Activated CD4-positive, alpha-beta T cell treated with anti-CD3 and anti-CD28 coated beads, Interleukin-2, amount 10 ng/mL, durations not matched to agents 24 days and 14 days (primary cell): ENCODE measurements around the gene GNG10. TPM values are rescaled to one million over a fixed set of nuclear protein-coding genes. Genes with fewer than 3 reads are reported as not detected.
"Not testable (repeated sequence)": the region's sequence is repeated elsewhere in the genome, so short reads cannot be mapped to it uniquely, and the experiment has no call there.

ENCODE experiments used
- DNase-seq: peaks from one replicate; pipeline ENCODE4 v3.0.0; 2022
- H3K27ac Mint-ChIP-seq: one replicate; pipeline ENCODE4 v1.8.0; 2022; ENCODE audit warnings: mild to moderate bottlenecking, mixed read lengths
- H3K27me3 Mint-ChIP-seq: one replicate; pipeline ENCODE4 v1.8.0; 2022; ENCODE audit warnings: mixed read lengths
- H3K36me3 Mint-ChIP-seq: one replicate; pipeline ENCODE4 v1.8.0; 2022; ENCODE audit warnings: low read depth, mild to moderate bottlenecking, mixed read lengths
- H3K4me1 Mint-ChIP-seq: one replicate; pipeline ENCODE4 v1.8.0; 2021; ENCODE audit warnings: mixed read lengths
- H3K4me3 Mint-ChIP-seq: one replicate; pipeline ENCODE4 v1.8.0; 2022; ENCODE audit warnings: mild to moderate bottlenecking, moderate library complexity, mixed read lengths
- H3K9me3 Mint-ChIP-seq: one replicate; pipeline ENCODE4 v1.8.0; 2021; ENCODE audit warnings: mixed read lengths
- intact Hi-C: fragments of 100-400 bp; cut with micrococcal nuclease; formaldehyde crosslinking; loops from one replicate; pipeline ENCODE4 v1.15.1; 2023
- total RNA-seq: library from RNA; stranded (reverse); gene quantifications from 2 replicates; pipeline ENCODE4 v1.2.3, GENCODE V29; 2022

Gene GNG10
- total RNA-seq, 1 donor from 2014 or later: 31.7 TPM

DNA sequence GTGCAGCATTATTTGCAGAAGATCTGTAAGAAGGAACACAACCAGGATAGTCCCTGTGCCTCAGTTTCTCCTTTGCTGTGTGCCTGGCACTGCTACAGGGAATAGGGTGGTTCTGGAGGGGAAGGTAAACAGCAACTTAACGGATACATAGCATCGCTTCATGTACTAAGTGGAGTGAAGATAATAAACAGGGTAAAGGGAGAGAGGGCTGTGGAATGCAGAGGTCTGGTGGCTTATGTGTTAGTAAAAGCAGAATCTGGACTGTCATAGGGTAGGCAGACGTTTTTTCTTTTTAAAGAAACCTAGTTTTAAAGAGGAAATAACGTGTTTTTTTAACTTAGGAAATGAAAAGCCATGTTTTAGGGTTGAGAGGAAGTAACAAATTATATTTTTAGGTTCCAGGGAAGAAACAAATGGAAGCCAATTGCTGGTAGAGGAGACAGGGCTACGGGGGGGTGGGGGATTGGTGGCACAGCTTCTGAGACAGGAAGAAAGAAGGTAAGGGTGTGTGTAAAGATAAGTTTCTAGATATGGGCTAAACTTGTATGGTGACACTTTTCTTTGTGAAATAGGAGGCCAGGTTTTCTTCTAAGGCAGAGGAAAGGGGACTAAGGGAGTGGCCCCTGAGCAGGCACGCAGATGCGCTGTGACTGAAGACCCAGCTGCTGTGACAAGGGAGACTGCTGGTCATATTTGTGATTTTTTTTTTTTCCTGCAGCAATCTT lies 1.3 kb downstream of the GNG10 start:
- Mint-ChIP-seq H3K27ac (peak overlapping the region; percentile 97), H3K4me3 (peak overlapping the region; percentile 90), H3K4me1 (peaks cover 29% of the 10 kb centered on the region), H3K27me3 (no peaks in the 10 kb centered on the region), H3K36me3 (peaks cover 31% of the 10 kb centered on the region), H3K9me3 (no peaks in the 10 kb centered on the region)
- intact Hi-C loops: loop anchor here (1.0 kb wide), 1 partner anchor 31 kb away; the partner anchor contains the start of gene DNAJC25
- DNase-seq: peak; percentile 65

DNA sequence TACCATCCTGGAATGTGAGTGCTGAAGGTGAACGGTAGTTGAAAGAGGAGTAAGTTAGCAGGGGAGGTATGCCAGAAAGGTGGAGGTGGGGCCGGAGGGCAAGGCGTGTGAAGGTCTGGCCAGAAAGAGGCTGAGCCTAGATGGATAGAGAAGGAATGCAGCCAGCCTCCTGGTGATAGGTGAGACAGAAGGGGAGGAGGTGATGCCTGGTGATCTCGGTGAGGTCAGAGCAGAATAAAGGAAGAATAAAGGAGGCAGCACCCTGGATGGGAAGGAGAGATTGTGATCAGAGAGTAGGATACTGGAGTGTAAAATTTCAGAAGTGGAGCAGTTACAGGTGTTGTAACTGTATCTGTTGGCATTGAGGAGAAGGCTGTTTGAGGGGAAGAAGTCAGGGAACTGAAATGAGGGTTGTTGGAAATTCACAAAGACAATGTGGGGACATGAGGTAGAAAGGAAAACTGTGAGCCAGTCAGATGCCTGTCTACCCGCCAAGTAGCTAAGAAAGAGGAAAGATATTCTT lies 2.0 kb downstream of the GNG10 start:
- Mint-ChIP-seq H3K36me3 (peaks cover 31% of the 10 kb centered on the region), H3K9me3 (no peaks in the 10 kb centered on the region), H3K4me1 (peaks cover 29% of the 10 kb centered on the region)

DNA sequence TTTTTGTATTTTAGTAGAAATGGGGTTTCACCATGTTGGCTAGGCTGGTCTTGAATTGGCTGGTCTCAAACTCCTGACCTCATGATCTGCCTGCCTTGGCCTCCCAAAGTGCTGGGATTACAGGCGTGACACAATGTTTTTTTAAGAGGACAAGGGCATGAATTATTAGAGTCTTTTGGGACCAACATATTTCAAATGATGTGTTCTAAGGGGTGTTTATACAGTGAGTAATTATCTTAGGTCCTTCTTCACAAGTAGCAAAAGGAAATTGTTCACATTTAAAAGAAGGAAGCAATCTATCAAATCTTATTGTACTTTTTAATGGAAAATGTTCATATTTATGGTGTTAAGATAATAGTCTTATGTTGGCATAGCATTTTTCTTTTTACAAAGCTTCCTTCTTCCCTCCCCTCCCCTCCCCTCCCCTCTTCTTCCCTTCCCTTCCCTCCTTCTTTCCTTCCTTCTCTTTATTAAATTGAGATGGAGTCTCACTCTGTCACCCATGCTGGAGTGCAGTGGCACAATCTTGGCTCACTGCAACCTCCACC lies 6.7 kb downstream of the GNG10 start:
- H3K36me3 Mint-ChIP-seq: peaks cover 44% of the 10 kb centered on the region

More for the DNA sequence above, 2.0 kb downstream of the GNG10 start:
- no peaks in the 10 kb centered on the region for H3K27me3 Mint-ChIP-seq
- no peak for DNase-seq
- intact Hi-C loops: no loop called here
- H3K4me3 Mint-ChIP-seq: peak overlapping the region; percentile 90
- H3K27ac Mint-ChIP-seq: peak overlapping the region; percentile 97

DNA sequence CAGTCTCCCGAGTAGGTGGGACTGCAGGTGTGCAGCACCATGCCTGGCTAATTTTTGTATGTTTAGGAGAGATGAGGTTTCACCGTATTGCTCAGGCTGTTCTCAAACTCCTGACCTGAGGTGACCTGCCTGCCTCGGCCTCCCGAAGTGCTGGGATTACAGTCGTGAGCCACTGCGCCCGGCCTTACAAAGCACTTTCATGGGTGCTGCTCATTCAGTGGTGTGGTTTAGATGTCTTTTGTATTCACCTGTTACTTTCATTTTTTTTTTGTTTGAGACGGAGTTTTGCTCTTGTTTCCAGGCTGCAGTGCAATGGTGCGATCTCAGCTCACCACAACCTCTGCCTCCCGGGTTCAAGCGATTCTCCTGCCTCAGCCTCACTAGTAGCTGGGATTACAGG lies 7.2 kb downstream of the GNG10 start:
- peak overlapping the region; percentile 8 for H3K27ac Mint-ChIP-seq
- H3K4me3 Mint-ChIP-seq, H3K27me3 Mint-ChIP-seq, H3K9me3 Mint-ChIP-seq, DNase-seq, intact Hi-C loops, H3K4me1 Mint-ChIP-seq: not testable (repeated sequence)
- H3K36me3 Mint-ChIP-seq: peaks cover 39% of the 10 kb centered on the region

More for the DNA sequence above, 6.7 kb downstream of the GNG10 start:
- H3K27me3 Mint-ChIP-seq: no peaks in the 10 kb centered on the region
- no peaks in the 10 kb centered on the region for H3K9me3 Mint-ChIP-seq
- H3K4me1 Mint-ChIP-seq: peaks cover 11% of the 10 kb centered on the region
- no peak overlapping the region for H3K4me3 Mint-ChIP-seq
- intact Hi-C loops: no loop called here
- no peak for DNase-seq
- H3K27ac Mint-ChIP-seq: no peak overlapping the region

DNA sequence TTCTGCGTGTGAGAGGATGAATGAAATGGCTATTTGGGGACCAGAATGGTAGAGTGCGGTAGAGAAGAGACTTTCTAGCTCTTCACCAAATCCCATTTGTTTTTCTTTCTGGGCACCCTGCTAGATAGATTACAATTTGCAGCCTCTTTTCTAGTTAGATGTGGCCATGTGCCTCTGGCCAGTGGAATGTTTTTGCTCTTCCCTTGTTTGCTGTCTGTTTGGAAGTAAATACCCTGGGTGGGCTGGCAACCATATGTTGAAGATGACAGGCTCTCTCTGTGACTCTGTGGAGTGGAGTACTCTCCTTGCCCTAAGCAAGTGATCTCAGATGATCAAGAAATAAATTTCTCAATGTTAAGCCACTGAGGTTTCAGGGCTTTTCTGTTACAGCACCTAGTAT lies 12.9 kb downstream of the GNG10 start:
- no peak overlapping the region for H3K4me3 Mint-ChIP-seq
- no peak for DNase-seq
- no peaks in the 10 kb centered on the region for H3K27me3 Mint-ChIP-seq
- H3K9me3 Mint-ChIP-seq: no peaks in the 10 kb centered on the region
- intact Hi-C loops: no loop called here
- H3K36me3 Mint-ChIP-seq: peaks cover 32% of the 10 kb centered on the region
- no peak overlapping the region for H3K27ac Mint-ChIP-seq
- H3K4me1 Mint-ChIP-seq: no peaks in the 10 kb centered on the region

DNA sequence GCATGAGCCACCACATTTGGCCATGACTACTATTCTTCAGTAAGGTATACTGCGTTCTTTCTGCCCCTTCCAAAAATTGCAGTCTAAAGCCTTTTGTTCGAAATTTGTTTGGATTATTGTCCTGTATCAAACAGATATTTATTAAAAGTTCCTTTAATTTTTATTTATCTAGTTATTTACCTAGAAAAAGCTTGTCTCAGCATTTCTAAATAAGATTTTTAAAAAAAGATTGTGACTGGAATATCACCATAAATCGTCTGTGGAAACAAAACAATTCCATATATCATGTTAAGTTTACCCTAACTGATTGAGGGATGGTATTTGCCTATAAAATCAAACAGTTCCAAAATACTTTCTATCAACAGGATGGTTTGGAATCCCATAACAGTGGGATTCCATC lies 14.7 kb downstream of the GNG10 start:
- intact Hi-C loops: no loop called here
- no peaks in the 10 kb centered on the region for H3K9me3 Mint-ChIP-seq
- no peak overlapping the region for H3K27ac Mint-ChIP-seq
- no peak for DNase-seq
- H3K36me3 Mint-ChIP-seq: peaks cover 28% of the 10 kb centered on the region
- H3K27me3 Mint-ChIP-seq: no peaks in the 10 kb centered on the region
- no peaks in the 10 kb centered on the region for H3K4me1 Mint-ChIP-seq
- no peak overlapping the region for H3K4me3 Mint-ChIP-seq

DNA sequence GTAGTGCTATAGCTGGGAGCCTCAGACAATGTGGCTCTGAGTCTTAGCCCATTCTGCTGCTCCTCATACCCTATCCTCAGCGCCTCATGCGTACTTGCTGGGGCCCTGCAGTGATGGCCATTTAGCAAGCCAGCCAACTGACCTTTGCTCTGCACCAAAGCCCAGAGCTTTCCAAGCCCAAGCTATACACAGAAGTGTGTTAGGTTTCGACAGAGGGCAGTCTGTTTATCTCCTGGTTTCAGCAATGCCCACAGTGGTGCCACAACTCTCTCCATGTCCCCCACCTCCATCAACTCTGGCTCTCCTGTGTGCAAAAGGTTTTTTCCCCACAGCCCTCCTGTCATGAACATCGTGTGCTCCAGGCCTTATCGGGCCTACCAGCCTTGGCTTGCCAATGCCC lies 16.9 kb downstream of the GNG10 start:
- intact Hi-C loops: no loop called here
- no peak for DNase-seq
- H3K9me3 Mint-ChIP-seq: no peaks in the 10 kb centered on the region
- H3K4me1 Mint-ChIP-seq: no peaks in the 10 kb centered on the region
- peaks cover 24% of the 10 kb centered on the region for H3K36me3 Mint-ChIP-seq
- no peak overlapping the region for H3K27ac Mint-ChIP-seq
- no peak overlapping the region for H3K4me3 Mint-ChIP-seq
- H3K27me3 Mint-ChIP-seq: no peaks in the 10 kb centered on the region

DNA sequence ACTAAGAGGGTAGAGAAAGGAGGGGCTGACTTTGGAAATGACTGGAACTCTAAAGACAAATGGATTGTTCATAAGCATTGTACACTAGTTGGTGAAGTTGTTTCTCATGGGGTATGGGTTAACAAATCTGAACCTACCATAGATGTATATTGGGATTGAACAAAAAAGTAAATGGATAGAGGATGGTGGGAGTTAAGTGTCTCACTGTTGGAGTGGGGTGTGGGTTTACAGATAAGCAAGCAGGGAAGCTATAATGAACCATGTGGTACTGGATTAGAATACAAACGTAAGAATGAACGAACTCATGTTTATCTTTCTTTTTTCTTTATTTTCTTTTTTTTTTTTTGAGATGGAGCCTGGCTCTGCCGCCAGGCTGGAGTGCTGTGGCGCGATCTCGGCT lies 17.8 kb downstream of the GNG10 start:
- no peaks in the 10 kb centered on the region for H3K27me3 Mint-ChIP-seq
- H3K27ac Mint-ChIP-seq: no peak overlapping the region
- H3K4me1 Mint-ChIP-seq: no peaks in the 10 kb centered on the region
- H3K4me3 Mint-ChIP-seq: no peak overlapping the region
- intact Hi-C loops: no loop called here
- no peaks in the 10 kb centered on the region for H3K9me3 Mint-ChIP-seq
- peaks cover 24% of the 10 kb centered on the region for H3K36me3 Mint-ChIP-seq
- DNase-seq: no peak

DNA sequence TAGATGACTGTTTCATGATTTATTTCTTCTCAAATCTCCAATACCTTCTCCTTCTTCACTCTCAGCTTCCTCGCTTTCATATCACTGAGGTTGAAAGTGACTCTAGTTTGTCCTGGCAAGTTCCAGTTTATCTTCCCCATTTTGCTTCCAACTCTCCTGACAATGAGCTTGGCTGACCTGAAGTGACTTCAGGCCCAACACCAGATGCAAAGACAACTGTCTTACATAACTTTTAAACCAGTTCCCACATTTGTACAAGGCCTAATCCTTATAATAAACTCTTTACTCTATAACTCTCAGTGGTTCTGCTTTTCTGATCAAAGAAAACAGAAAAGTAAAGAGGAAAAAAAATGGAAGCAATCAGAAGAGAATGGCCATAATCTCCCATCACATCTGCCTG lies 22.0 kb downstream of the GNG10 start:
- no peak overlapping the region for H3K27ac Mint-ChIP-seq
- intact Hi-C loops: no loop called here

DNA sequence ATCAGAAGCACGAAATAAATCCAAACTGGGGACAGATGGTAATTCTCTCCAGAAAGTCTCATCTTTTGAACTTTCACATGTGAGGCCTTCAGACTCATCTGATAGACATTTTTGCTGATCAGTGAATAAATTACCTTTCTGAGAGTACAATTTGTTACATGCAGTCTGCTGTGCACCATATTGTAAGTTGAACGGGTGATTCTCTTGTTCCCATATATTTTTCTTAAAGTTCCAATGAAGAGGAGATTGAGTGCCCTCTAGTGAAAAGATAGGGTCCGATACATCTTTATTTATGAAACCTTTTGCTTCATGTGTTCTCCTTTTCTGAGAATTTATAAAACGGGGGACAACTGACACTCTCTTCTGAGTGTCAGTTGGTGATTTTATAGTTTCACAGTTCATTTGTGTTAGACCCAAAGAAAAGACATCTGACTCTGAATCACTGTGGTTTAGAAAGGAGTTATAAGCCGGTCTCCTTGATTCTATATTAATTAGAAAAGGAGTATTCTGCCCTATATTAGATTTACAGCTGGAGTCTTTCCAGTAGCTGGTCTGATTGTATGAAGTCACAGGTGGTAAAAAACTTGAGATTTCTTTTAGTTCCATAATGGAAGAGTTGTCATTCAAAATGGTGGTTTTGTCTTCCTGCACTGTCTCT lies 30.4 kb downstream of the GNG10 start:
- Mint-ChIP-seq H3K27ac (no peak overlapping the region), H3K9me3 (peaks cover 3% of the 10 kb centered on the region), H3K27me3 (no peaks in the 10 kb centered on the region), H3K4me1 (peaks cover 5% of the 10 kb centered on the region), H3K4me3 (no peak overlapping the region), H3K36me3 (peaks cover 3% of the 10 kb centered on the region)
- no peak for DNase-seq
- intact Hi-C loops: loop anchor here (1.0 kb wide), 1 partner anchor 94 kb away; no protein-coding TSS in a partner anchor

More for the DNA sequence above, 22.0 kb downstream of the GNG10 start:
- Mint-ChIP-seq H3K27me3 (no peaks in the 10 kb centered on the region), H3K4me1 (peaks cover 2% of the 10 kb centered on the region), H3K9me3 (no peaks in the 10 kb centered on the region), H3K36me3 (peaks cover 13% of the 10 kb centered on the region), H3K4me3 (no peak overlapping the region)
- no peak for DNase-seq

DNA sequence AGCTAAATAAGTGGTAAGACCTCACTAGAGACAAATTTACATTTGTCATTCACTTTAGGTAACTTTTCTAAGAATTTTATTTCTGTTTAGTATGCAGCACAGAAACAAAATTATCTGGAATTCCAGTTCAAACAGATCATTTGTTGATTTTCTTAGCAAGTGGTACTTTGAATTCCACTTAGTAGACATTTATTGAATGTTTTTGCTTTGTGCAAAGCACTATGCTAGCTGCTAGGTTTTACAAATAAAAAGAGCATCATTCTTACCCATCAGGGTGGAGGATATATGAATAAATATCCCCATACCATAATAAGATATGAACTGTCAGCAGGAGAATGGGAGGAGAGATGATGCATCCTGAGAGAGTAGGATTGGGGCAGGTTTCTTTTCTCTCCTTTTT lies 35.4 kb downstream of the GNG10 start:
- Mint-ChIP-seq H3K36me3 (peaks cover 14% of the 10 kb centered on the region), H3K4me1 (peaks cover 6% of the 10 kb centered on the region), H3K27me3 (no peaks in the 10 kb centered on the region), H3K27ac (no peak overlapping the region), H3K9me3 (peaks cover 8% of the 10 kb centered on the region), H3K4me3 (no peak overlapping the region)
- intact Hi-C loops: no loop called here
- no peak for DNase-seq

DNA sequence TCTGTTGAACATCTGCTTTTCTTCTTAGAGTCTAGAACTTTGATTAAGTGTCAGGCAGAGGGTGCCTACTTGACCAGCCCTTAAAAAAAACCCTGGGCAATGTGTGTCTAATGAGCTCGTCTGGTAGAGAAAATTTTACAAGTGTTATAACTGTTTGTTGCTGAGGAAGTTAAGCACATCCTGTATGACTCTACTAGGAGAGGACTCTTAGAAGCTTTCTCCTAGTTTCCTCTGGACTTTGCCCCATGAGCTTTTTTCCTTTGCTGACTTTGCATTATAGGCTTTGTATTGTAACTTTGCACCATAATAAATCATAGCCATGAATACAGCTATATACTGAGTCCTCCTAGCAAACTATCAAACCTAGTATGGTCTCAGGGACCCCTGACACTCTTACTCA lies 39.4 kb downstream of the GNG10 start:
- intact Hi-C loops: no loop called here
- no peaks in the 10 kb centered on the region for H3K27me3 Mint-ChIP-seq

DNA sequence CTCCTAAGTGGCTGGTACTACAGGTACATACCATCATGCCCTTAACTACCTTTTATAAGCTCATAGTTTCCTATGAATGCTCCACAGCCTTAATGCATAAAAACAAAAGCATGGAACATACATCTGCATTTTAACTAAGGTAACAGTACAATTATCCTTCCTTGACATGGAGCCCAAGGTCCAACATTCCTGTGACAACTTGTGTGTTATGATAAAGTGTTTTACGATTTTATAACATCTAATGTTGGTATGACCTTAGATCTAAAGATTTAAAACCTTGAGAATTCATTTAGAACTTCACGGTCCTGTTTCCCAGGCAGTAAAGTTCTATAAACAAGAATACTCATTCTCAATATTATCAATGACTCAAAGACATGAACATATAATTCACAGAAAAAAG lies 43.1 kb downstream of the GNG10 start:
- Mint-ChIP-seq H3K9me3 (no peaks in the 10 kb centered on the region), H3K4me3 (no peak overlapping the region), H3K27ac (no peak overlapping the region), H3K27me3 (no peaks in the 10 kb centered on the region), H3K4me1 (peaks cover 5% of the 10 kb centered on the region), H3K36me3 (peaks cover 1% of the 10 kb centered on the region)
- intact Hi-C loops: no loop called here
- DNase-seq: no peak

More for the DNA sequence above, 39.4 kb downstream of the GNG10 start:
- Mint-ChIP-seq H3K36me3 (peaks cover 14% of the 10 kb centered on the region), H3K4me3 (no peak overlapping the region), H3K9me3 (peaks cover 8% of the 10 kb centered on the region), H3K4me1 (peaks cover 5% of the 10 kb centered on the region), H3K27ac (no peak overlapping the region)
- no peak for DNase-seq

DNA sequence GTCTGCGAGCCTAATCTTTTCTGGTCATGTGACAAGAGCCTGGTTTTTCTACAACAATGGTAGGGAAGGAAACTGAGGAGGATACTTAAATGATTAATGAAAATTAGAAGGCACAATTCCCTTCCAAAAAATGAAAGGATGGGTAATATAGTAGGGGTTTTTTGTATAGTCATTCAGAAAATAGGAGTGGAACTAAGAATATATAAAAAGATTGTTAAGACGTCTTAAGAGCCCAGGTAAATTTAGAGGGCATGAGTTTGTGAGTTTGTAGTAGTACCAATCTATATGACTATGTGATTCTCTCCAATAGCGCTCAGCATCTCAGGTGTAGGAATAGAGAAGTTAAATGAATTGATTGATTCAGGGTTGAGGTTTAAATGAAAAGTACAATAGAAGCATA lies 50.1 kb downstream of the GNG10 start:
- Mint-ChIP-seq H3K4me3 (no peak overlapping the region), H3K27ac (no peak overlapping the region), H3K27me3 (no peaks in the 10 kb centered on the region), H3K9me3 (no peaks in the 10 kb centered on the region), H3K36me3 (no peaks in the 10 kb centered on the region), H3K4me1 (no peaks in the 10 kb centered on the region)
- DNase-seq: no peak
- intact Hi-C loops: no loop called here
